Measurements from ENCODE around the gene POU4F2.
A peak's percentile ranks its signal among the peaks of the same experiment; 100 is the strongest.

POU4F2 gene

DNA sequence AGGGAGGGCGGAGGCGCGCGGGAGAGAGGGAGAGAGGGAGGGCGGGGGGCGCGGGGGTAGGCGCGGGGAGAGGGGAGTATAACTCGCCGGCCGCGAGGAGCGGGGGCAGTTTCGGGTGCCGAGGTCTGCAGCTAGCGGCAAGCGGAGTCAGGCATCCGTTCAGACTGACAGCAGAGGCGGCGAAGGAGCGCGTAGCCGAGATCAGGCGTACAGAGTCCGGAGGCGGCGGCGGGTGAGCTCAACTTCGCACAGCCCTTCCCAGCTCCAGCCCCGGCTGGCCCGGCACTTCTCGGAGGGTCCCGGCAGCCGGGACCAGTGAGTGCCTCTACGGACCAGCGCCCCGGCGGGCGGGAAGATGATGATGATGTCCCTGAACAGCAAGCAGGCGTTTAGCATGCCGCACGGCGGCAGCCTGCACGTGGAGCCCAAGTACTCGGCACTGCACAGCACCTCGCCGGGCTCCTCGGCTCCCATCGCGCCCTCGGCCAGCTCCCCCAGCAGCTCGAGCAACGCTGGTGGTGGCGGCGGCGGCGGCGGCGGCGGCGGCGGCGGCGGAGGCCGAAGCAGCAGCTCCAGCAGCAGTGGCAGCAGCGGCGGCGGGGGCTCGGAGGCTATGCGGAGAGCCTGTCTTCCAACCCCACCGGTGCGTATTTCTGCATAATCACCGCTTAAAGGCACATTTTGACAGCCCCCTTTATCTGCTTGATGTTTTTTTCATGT, at the start of gene POU4F2:
TSS of gene POU4F2 (plus strand) at position 108 of the 720 bp plus-strand sequence. CDS start at position 356, 248 bp downstream.
- H3K9me3 Mint-ChIP-seq: peaks cover 10% of the 10 kb centered on the region
- DNase-seq (peak; percentile 12), ATAC-seq (peak; percentile 42)
- peaks cover 18% of the 10 kb centered on the region for H3K4me1 Mint-ChIP-seq
- H3K36me3 Mint-ChIP-seq (ENCODE audit: low read depth): peaks cover 8% of the 10 kb centered on the region
- peak within 1 kb of the TSS; percentile 58 for H3K4me3 Mint-ChIP-seq
- peak within 1 kb of the TSS; percentile 49 for H3K27ac Mint-ChIP-seq
- peaks cover 85% of the 10 kb centered on the region for H3K27me3 Mint-ChIP-seq

- DNase-seq (no peak), ATAC-seq (no peak)
- Mint-ChIP-seq H3K36me3 (ENCODE audit: low read depth) (no peaks in the 10 kb centered on the region), H3K27ac (no peak overlapping the region), H3K4me1 (no peaks in the 10 kb centered on the region), H3K27me3 (peaks cover 6% of the 10 kb centered on the region), H3K9me3 (peaks cover 10% of the 10 kb centered on the region), H3K4me3 (no peak overlapping the region)
Observed at GRCh38 chr4:146590801-146591200, 47.9 kb upstream of the POU4F2 start.

DNA sequence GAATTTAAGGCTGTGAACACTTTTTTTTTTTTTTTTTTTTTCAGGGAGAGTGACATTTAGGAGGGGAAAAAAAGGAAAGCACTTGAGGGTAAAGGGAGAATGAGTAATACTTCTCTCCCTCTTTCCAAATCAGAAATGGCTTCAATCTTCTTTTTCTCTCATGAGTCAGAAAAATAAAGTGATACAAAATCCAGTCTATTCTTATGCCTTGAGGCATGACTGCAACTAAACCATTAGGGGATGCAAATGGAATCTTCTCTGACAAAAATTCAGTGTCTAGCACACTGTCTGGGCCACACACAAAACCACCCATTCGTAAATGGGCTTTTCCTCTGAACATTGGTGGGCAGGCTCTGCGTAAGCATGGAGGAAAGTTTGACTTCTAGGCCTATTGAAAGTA, 46.7 kb upstream of the POU4F2 start:
- Mint-ChIP-seq H3K27me3 (peaks cover 6% of the 10 kb centered on the region), H3K9me3 (peaks cover 10% of the 10 kb centered on the region), H3K4me3 (no peak overlapping the region), H3K36me3 (ENCODE audit: low read depth) (no peaks in the 10 kb centered on the region), H3K27ac (no peak overlapping the region), H3K4me1 (no peaks in the 10 kb centered on the region)
- DNase-seq (no peak), ATAC-seq (no peak)

DNA sequence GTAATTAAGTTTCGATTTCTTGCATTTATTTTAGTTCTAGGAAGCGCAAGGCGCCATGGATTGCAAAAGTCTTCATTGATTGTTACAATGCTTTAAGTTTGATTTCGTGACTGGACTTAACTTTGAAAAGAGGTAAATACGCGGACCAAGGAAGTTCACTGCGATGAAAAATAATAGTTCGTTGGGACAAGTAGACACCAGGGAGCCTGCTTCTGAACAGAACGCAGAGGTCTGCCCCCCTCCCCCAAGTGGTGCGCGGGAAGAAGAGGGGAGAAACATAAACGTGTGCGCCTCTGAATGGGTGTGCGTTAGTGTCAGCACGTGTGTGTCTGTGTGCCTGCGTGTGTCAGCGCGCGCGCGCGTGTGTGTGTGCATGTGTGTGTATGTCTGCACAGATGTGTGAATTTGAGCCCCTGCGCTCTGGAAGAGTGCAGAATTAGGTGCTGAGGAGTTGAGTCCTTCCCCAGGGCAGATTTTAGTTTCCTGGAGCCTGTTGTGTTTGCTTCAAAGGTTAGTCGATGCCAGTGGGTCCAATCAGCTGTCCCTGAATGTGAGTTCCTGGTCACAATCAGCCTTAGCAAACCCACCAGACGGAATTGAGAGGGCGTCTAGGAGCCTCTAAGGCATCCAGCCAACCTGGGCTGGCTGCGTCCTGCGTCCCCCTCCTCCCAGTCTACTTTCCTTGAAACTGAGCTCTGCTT, 5.8 kb upstream of the POU4F2 start:
- Mint-ChIP-seq H3K36me3 (ENCODE audit: low read depth) (no peaks in the 10 kb centered on the region), H3K4me3 (no peak overlapping the region), H3K4me1 (peaks cover 6% of the 10 kb centered on the region), H3K9me3 (peaks cover 4% of the 10 kb centered on the region), H3K27me3 (peaks cover 77% of the 10 kb centered on the region), H3K27ac (no peak overlapping the region)
- DNase-seq: no peak
- ATAC-seq: no peak

- Mint-ChIP-seq H3K36me3 (ENCODE audit: low read depth) (no peaks in the 10 kb centered on the region), H3K27me3 (peaks cover 82% of the 10 kb centered on the region), H3K27ac (no peak overlapping the region), H3K4me1 (peaks cover 9% of the 10 kb centered on the region), H3K4me3 (no peak overlapping the region), H3K9me3 (peaks cover 4% of the 10 kb centered on the region)
- DNase-seq (no peak), ATAC-seq (no peak)
Observed at GRCh38 chr4:146633471-146633800, 5.3 kb upstream of the POU4F2 start.

DNA sequence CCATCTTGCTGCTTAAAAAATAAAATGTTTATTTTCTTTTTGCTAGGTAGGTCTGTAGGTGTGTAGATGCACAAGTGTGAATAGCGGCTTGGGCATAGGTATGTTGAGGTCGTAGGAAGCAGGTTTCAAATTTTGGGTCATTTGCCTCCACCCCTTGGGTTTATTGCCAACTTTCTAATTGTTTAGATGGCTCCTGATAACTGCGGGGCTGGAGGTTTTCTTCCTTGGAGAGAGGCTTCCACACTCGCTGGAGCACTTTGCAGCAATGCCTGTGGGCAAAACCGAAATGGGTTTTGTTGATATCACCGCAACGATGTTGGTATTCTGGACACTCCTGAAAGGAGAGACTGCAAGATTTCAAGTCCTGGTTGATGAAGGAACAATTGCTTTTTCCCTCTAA, 3.9 kb upstream of the POU4F2 start:
- Mint-ChIP-seq H3K36me3 (ENCODE audit: low read depth) (peaks cover 1% of the 10 kb centered on the region), H3K27me3 (peaks cover 81% of the 10 kb centered on the region), H3K4me1 (peaks cover 13% of the 10 kb centered on the region), H3K27ac (no peak overlapping the region), H3K9me3 (peaks cover 4% of the 10 kb centered on the region), H3K4me3 (no peak overlapping the region)
- DNase-seq (no peak), ATAC-seq (no peak)

GRCh38 chr4:146637621-146638332, 916 bp upstream of the POU4F2 start:
- no peak overlapping the region for H3K27ac Mint-ChIP-seq

DNA sequence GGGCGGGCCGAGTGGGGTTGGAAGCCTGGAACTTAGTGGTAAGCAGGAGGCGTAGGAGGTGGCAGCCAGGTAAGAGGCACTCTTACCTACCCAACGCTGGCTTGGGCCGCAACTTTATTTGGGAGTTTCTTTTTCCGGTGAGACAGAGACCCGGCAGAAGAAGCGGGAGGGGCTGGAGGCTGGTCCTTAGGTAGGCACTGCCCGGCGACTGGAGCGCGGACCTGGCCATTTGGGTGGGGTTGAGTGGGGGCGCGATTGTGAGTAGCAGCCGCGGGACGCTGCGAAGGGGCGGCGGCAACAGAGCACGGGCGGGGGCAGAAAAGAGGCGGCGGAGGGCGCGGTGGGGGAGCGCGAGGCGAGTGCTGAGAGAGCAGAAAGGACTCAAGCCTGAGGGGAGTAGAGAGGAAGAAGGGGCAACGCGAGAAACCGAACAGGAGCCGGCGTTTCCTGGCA, 334 bp upstream of the POU4F2 start:
- no peak overlapping the region for H3K4me3 Mint-ChIP-seq
- no peak overlapping the region for H3K27ac Mint-ChIP-seq

More at GRCh38 chr4:146637621-146638332, 916 bp upstream of the POU4F2 start:
- peaks cover 6% of the 10 kb centered on the region for H3K36me3 Mint-ChIP-seq (ENCODE audit: low read depth)
- DNase-seq (no peak), ATAC-seq (no peak)
- H3K4me1 Mint-ChIP-seq: peaks cover 18% of the 10 kb centered on the region
- peak overlapping the region; percentile 6 for H3K4me3 Mint-ChIP-seq
- peaks cover 88% of the 10 kb centered on the region for H3K27me3 Mint-ChIP-seq
- peaks cover 4% of the 10 kb centered on the region for H3K9me3 Mint-ChIP-seq

DNA sequence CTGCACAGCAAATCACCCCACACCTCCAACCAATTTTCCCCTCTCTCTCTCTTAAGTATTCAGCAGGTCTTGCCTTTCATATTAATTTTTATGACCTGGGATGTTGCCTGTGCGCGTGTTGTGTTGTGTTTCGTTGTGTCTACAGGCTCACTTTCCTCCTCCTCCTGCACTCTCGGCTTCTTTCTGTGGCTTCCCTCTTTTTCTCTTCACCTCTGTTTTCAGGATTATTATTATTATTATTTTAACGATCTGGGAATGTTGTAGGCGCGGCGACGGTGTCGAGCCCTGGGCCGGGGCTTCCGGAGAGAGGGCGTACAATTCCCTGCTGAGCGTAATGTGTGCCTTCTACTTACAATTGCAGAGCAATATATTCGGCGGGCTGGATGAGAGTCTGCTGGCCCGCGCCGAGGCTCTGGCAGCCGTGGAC, 826 bp downstream of the POU4F2 start:
- Mint-ChIP-seq H3K36me3 (ENCODE audit: low read depth) (peaks cover 8% of the 10 kb centered on the region), H3K4me1 (peaks cover 18% of the 10 kb centered on the region), H3K9me3 (peaks cover 14% of the 10 kb centered on the region), H3K27me3 (peaks cover 87% of the 10 kb centered on the region), H3K4me3 (peak overlapping the region; percentile 58), H3K27ac (peak overlapping the region; percentile 49)
- ATAC-seq (no peak), DNase-seq (no peak)

More for the DNA sequence above, 334 bp upstream of the POU4F2 start:
- peaks cover 88% of the 10 kb centered on the region for H3K27me3 Mint-ChIP-seq
- DNase-seq (no peak), ATAC-seq (no peak)
- peaks cover 4% of the 10 kb centered on the region for H3K9me3 Mint-ChIP-seq
- peaks cover 18% of the 10 kb centered on the region for H3K4me1 Mint-ChIP-seq
- H3K36me3 Mint-ChIP-seq (ENCODE audit: low read depth): peaks cover 8% of the 10 kb centered on the region

GRCh38 chr4:146640021-146640464, 1.4 kb downstream of the POU4F2 start:
- DNase-seq (no peak), ATAC-seq (no peak)
- peaks cover 18% of the 10 kb centered on the region for H3K4me1 Mint-ChIP-seq
- peaks cover 8% of the 10 kb centered on the region for H3K36me3 Mint-ChIP-seq (ENCODE audit: low read depth)
- H3K27me3 Mint-ChIP-seq: peaks cover 88% of the 10 kb centered on the region
- peaks cover 18% of the 10 kb centered on the region for H3K9me3 Mint-ChIP-seq
- H3K27ac Mint-ChIP-seq: no peak overlapping the region
- H3K4me3 Mint-ChIP-seq: no peak overlapping the region

DNA sequence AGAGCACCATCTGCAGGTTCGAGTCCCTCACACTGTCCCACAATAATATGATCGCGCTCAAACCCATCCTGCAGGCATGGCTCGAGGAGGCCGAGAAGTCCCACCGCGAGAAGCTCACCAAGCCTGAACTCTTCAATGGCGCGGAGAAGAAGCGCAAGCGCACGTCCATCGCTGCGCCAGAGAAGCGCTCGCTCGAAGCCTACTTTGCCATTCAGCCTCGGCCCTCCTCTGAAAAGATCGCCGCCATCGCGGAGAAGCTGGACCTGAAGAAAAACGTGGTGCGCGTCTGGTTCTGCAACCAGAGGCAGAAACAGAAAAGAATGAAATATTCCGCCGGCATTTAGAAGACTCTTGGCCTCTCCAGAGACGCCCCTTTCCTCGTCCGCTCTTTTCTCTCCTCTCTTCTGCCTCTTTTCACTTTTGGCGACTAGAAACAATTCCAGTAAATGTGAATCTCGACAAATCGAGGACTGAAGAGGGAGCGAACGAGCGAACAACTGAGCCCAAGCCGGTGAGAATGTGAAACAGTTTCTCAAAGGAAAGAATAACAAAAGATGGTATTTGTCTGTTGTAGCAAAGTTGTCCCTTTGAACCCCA, 1.9 kb downstream of the POU4F2 start:
- Mint-ChIP-seq H3K27ac (no peak overlapping the region), H3K27me3 (peaks cover 87% of the 10 kb centered on the region), H3K4me3 (no peak overlapping the region), H3K36me3 (ENCODE audit: low read depth) (peaks cover 8% of the 10 kb centered on the region), H3K9me3 (peaks cover 18% of the 10 kb centered on the region), H3K4me1 (peaks cover 18% of the 10 kb centered on the region)
- DNase-seq: no peak
- no peak for ATAC-seq

DNA sequence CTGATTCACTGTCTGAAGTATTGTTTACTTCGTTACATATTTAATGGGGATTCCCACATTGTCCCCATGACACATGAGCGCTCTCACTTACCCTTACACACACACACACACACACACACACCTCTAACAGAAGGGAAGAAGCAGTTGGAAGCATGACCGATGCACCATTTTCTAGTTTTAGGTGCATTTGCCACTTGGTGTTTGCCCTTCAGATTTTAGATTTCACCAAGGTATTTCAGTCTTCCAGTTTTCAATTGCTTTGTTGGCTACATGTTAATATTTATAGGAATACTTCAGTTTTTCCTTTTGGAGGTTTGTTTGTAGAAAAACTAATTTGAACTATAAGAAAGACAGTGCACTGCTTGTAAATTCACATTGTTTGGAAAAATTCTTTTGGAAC, 3.1 kb downstream of the POU4F2 start:
- Mint-ChIP-seq H3K36me3 (ENCODE audit: low read depth) (peaks cover 8% of the 10 kb centered on the region), H3K9me3 (peaks cover 14% of the 10 kb centered on the region), H3K27ac (no peak overlapping the region), H3K4me3 (no peak overlapping the region), H3K27me3 (peaks cover 87% of the 10 kb centered on the region), H3K4me1 (peaks cover 18% of the 10 kb centered on the region)
- ATAC-seq (no peak), DNase-seq (no peak)

- H3K27ac Mint-ChIP-seq: no peak overlapping the region
- peaks cover 8% of the 10 kb centered on the region for H3K4me1 Mint-ChIP-seq
- H3K27me3 Mint-ChIP-seq: peaks cover 80% of the 10 kb centered on the region
- H3K36me3 Mint-ChIP-seq (ENCODE audit: low read depth): peaks cover 8% of the 10 kb centered on the region
- no peak overlapping the region for H3K4me3 Mint-ChIP-seq
- no peak for ATAC-seq
- DNase-seq: no peak
- peaks cover 14% of the 10 kb centered on the region for H3K9me3 Mint-ChIP-seq
Observed at GRCh38 chr4:146643812-146644401, 5.2 kb downstream of the POU4F2 start.

DNA sequence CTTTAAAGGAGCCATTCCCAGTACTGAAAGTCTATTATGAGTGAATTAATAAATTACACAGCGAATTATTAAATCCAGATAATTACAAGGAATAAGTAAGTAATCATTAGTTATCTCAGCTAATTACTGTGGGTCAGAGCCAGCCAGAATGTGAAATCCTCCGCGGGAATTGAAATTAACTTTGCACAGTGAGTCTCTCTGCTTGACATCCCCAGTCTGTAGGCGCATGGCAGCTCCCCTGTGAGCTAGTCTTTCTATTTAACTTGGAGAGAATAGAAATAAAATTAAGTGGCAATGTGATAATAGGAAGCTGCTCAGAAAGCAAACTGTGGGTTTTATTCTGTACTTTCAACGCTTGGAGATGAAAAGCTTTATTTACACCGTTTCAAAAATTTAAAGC, 7.2 kb downstream of the POU4F2 start:
- Mint-ChIP-seq H3K27ac (no peak overlapping the region), H3K4me1 (no peaks in the 10 kb centered on the region), H3K36me3 (ENCODE audit: low read depth) (peaks cover 2% of the 10 kb centered on the region), H3K27me3 (peaks cover 84% of the 10 kb centered on the region), H3K9me3 (peaks cover 14% of the 10 kb centered on the region), H3K4me3 (no peak overlapping the region)
- ATAC-seq (no peak), DNase-seq (no peak)

All from activated naive CD8-positive, alpha-beta T cell treated with anti-CD3 and anti-CD28 coated beads, Interleukin-2, amount 50 U/mL, for 24 hours (primary cell).